Fibroblast of mammary gland (primary cell): Measurements from ENCODE around the gene CD33.

Experiments used
- DNase-seq: peaks from one replicate; pipeline ENCODE4 v3.0.0-alpha.2; 2010; ENCODE audit warnings: low read depth
- H3K4me3 ChIP-seq: 2 replicates; pipeline ENCODE4 v1.5.1; 2011; ENCODE audit warnings: low read depth, mild to moderate bottlenecking, low read length, moderate library complexity; ENCODE audit not compliant: control insufficient read depth
- CTCF ChIP-seq: conservative IDR thresholded peaks from 2 replicates; pipeline ENCODE4 v1.5.1; 2011; ENCODE audit warnings: low read depth, low read length, inconsistent platforms; ENCODE audit not compliant: control insufficient read depth, insufficient read depth

CD33 gene

DNA sequence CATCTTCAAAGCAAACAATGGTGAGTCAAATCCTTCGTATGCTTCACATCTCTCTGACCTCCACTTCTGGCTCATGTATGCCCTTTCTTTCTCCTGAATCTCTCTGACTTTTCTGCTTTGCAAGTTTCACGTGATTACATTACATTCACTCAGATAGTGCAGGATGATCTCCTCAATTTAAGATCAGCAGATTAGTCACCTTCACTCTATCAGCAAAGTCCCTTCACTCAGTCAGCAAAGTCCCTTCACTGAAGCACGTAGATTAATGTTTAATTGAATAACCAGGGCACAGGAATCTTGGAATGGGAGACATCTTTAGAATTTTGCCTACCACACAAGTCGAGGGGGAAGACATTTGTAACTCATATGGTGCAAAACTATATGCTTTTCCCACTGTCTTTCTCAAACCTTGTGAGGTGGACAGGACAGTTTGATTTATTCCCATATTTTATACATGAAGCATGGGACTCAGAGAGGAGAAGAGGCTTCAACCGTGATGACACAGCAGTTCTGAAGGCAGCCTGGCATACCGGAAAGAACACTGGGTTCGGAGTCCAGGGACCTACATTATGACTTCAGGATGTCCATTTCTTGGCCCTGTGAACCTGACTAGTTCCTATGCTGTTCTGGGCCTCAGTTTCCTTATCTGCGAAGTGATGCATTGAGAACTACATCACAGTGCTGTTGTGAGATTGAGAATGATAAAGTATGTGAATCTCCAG lies 49.3 kb downstream of the CD33 start:
- no peak for DNase-seq
- no peak for TF ChIP-seq CTCF
- H3K4me3 ChIP-seq, result no peak overlapping the region

- no peak for DNase-seq
- H3K4me3 ChIP-seq, result no peak overlapping the region
- TF ChIP-seq CTCF, result no peak
Observed at GRCh38 chr19:51277112-51277511, 52.2 kb downstream of the CD33 start.

- no peak for TF ChIP-seq CTCF
Observed at GRCh38 chr19:51282335-51282734, 57.5 kb downstream of the CD33 start.

DNA sequence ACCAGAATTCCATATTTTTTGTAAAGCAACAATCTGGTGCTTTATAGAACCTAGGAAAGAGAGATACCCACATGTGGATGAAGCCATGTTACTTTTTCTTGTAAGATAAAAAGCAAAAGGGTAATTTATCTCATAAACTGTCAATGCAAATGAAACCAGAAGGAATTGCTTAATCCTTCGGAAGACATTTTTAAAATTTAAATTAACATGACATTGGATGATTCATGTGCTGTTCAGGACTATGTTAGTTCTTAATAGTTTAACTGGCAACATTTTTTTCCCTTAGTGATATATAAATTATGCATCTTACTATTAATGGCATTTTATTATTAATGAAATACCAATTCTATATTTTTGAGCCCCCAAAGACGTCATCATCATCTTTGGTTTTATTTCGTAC lies 60.8 kb downstream of the CD33 start:
- no peak for TF ChIP-seq CTCF
- no peak overlapping the region for H3K4me3 ChIP-seq
- no peak for DNase-seq

More at GRCh38 chr19:51282335-51282734, 57.5 kb downstream of the CD33 start:
- no peak overlapping the region for H3K4me3 ChIP-seq
- no peak for DNase-seq
